ENCODE measurements around the gene HOXD8. TPM values are rescaled to one million over a fixed set of nuclear protein-coding genes. Genes with fewer than 3 reads are reported as not detected.

The HOXD8 gene
- total RNA-seq, 1 donor from 2014 or later, result not detected

GRCh38 chr2:176114120-176114929, 15.2 kb upstream of the HOXD8 start:
- DNase-seq (ENCODE audit: low spot score in 2 of 2) (no peak), FAIRE-seq (no peak)

GRCh38 chr2:176114930-176115625, 14.4 kb upstream of the HOXD8 start:
- no peak for DNase-seq (ENCODE audit: low spot score in 2 of 2)
- FAIRE-seq, result no peak

- DNase-seq (ENCODE audit: low spot score in 2 of 2) (no peak), FAIRE-seq (no peak)
Observed at GRCh38 chr2:176115883-176116813, 13.4 kb upstream of the HOXD8 start, which contains the start of gene HOXD10. HOXD10 (plus strand) TSS chr2:176116778; CDS start chr2:176116834, 56 bp downstream.

GRCh38 chr2:176117162-176117822, 12.2 kb upstream of the HOXD8 start:
- FAIRE-seq, result no peak
- DNase-seq (ENCODE audit: low spot score in 2 of 2), result no peak

GRCh38 chr2:176117823-176118371, 11.6 kb upstream of the HOXD8 start:
- DNase-seq (ENCODE audit: low spot score in 2 of 2) (no peak), FAIRE-seq (no peak)

GRCh38 chr2:176118601-176119339, 10.7 kb upstream of the HOXD8 start:
- no peak for DNase-seq (ENCODE audit: low spot score in 2 of 2)
- FAIRE-seq, result no peak

GRCh38 chr2:176120364-176121189, 8.9 kb upstream of the HOXD8 start:
- no peak for FAIRE-seq
- no peak for DNase-seq (ENCODE audit: low spot score in 2 of 2)

GRCh38 chr2:176121190-176122051, 8.1 kb upstream of the HOXD8 start:
- no peak for FAIRE-seq
- DNase-seq (ENCODE audit: low spot score in 2 of 2), result no peak

GRCh38 chr2:176122052-176122682, 7.3 kb upstream of the HOXD8 start:
- no peak for FAIRE-seq
- DNase-seq (ENCODE audit: low spot score in 2 of 2), result no peak

GRCh38 chr2:176122683-176123410, 6.7 kb upstream of the HOXD8 start, which contains the start of gene HOXD9:
HOXD9 (plus strand) TSS chr2:176122719; CDS start chr2:176122769, 50 bp downstream.
- DNase-seq (ENCODE audit: low spot score in 2 of 2) (no peak), FAIRE-seq (no peak)

GRCh38 chr2:176123411-176124109, 5.9 kb upstream of the HOXD8 start:
- DNase-seq (ENCODE audit: low spot score in 2 of 2) (no peak), FAIRE-seq (no peak)

- DNase-seq (ENCODE audit: low spot score in 2 of 2) (no peak), FAIRE-seq (no peak)
Observed at GRCh38 chr2:176124110-176124946, 5.2 kb upstream of the HOXD8 start.

GRCh38 chr2:176124947-176125771, 4.3 kb upstream of the HOXD8 start:
- DNase-seq (ENCODE audit: low spot score in 2 of 2), result no peak
- no peak for FAIRE-seq

GRCh38 chr2:176125772-176126054, 3.8 kb upstream of the HOXD8 start:
- no peak for FAIRE-seq
- DNase-seq (ENCODE audit: low spot score in 2 of 2), result no peak
